ENCODE measurements around the gene SLC11A1. TPM values are rescaled to one million over a fixed set of nuclear protein-coding genes. Genes with fewer than 3 reads are reported as not detected.

Gene SLC11A1
- total RNA-seq, 1 donor = 0.43 TPM

DNA sequence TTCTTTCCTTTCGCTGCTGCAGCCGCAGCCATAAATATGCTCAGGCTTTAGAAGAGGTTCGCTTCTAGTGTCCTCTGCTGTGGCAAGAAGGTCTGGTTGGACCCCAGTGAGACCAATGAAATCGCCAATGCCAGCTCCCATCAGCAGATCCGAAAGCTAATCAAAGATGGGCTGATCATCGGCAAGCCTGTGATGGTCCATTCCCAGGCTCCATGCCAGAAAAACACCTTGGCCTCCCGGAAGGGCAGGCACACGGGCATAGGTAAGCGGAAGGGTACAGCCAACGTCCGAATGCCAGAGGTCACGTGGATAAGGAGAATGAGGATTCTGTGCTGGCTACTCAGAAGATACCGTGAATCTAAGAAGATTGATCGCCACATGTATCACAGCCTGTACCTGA, 28.0 kb upstream of the SLC11A1 start:
- TF ChIP-seq, protein P1, sequence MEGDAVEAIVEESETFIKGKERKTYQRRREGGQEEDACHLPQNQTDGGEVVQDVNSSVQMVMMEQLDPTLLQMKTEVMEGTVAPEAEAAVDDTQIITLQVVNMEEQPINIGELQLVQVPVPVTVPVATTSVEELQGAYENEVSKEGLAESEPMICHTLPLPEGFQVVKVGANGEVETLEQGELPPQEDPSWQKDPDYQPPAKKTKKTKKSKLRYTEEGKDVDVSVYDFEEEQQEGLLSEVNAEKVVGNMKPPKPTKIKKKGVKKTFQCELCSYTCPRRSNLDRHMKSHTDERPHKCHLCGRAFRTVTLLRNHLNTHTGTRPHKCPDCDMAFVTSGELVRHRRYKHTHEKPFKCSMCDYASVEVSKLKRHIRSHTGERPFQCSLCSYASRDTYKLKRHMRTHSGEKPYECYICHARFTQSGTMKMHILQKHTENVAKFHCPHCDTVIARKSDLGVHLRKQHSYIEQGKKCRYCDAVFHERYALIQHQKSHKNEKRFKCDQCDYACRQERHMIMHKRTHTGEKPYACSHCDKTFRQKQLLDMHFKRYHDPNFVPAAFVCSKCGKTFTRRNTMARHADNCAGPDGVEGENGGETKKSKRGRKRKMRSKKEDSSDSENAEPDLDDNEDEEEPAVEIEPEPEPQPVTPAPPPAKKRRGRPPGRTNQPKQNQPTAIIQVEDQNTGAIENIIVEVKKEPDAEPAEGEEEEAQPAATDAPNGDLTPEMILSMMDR (IDR thresholded peaks at IDR 0.05; ENCODE audit: insufficient read depth, low read depth, low read length) = no peak
- no peak for DNase-seq (ENCODE audit: low read depth)

DNA sequence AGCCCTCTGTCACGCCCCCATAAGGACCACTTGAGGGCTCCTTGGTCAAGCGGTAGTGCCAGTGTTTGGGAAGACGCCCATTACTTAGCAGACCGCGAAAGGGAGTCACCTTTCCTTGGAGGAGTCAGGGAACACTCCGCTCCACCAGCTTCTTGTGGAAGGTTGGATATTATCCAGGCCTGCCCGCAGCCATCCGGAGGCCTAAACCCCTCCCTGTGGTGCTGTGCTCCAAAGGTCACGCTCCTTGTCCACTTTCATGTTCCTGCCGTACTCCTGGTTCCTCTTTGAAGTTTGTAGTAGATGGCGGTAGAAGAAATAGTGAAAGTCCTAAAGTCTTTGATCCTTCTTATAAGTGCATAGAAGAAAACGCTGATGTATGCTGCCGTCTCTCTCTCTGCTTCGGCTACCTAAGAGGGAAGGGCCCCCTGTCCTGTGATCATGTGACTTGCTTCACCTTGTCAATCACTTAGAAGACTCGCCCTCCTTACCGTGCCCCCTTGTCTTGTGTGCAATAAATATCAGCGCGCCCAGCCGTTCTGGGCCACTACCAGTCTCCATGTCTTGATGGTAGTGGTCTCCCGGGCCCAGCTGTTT, 27.1 kb upstream of the SLC11A1 start:
- H3K4me3 ChIP-seq (ENCODE audit: low read depth, low read length) = no peak overlapping the region
- TF ChIP-seq, protein P1 (IDR thresholded peaks at IDR 0.05; ENCODE audit: insufficient read depth, low read depth, low read length) = no peak
- no peak for DNase-seq (ENCODE audit: low read depth)

More for the DNA sequence above, 28.0 kb upstream of the SLC11A1 start:
- H3K4me3 ChIP-seq (ENCODE audit: low read depth, low read length) = no peak overlapping the region

DNA sequence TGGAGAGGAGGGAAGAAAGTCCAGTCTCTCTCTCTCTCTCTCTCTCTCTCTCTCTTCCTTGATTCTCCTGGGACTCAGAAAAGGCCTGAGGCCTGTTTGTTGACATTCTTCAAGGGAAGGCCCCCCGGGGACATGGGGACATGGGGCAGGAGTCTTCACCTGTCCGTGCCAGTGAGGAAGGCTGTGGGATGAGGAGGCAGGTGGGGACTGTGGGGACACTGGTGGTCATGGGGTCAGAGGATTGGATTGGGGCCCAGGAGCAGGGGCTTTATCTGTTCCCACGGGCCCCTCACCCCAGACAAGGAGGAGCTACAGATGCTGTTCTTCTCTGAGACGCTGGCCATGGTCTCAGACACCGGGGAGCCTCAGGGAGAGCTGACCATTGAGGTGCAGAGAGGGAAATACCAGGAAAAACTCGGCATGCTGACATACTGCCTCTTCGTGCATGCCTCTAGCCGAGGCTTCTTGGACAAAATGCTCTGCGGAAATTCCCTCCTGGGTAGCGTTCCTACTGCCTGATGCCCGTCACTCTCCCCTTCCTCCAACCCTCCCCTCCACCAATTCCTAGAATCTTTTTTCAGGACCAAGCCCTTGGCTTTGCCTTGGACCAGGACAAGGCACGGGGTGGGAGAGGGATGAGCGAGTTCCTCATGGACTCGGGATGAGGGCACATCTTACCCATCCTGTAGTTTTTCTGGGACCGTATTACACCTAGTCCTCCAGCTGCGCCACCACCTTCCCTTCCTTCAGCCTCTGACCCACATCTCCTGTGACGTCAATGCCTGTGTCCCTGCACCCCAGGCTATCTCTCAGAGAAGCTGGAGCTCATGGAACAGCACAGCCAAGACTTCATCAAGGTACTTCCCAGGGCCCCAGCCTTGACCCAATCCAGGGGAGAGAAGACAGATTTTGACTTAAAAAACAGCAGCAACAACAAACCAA, 24.6 kb upstream of the SLC11A1 start:
- TF ChIP-seq, protein P1 (IDR thresholded peaks at IDR 0.05; ENCODE audit: insufficient read depth, low read depth, low read length) = no peak
- H3K4me3 ChIP-seq (ENCODE audit: low read depth, low read length) = no peak overlapping the region
- DNase-seq (ENCODE audit: low read depth) = no peak

DNA sequence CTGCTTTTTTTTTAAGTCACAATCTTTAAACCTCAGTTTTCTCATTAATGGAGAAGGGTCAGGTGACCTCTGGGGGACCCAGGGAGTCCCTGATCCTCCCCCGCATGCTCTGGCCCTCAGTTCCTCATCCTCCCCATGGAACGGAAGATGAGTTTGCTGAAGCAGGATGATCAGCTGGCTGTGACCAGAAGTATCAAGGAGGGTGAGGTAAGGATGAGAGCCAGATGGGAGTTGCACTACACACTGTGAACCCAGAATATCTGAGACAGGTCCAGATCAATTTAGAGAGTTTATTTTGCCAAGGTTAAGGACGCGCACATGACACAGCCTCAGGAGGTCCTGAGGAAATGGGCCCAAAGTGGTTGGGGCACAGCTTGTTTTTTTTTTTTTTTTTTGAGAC, 21.6 kb upstream of the SLC11A1 start:
- TF ChIP-seq, protein P1 (IDR thresholded peaks at IDR 0.05; ENCODE audit: insufficient read depth, low read depth, low read length) = no peak
- no peak overlapping the region for H3K4me3 ChIP-seq (ENCODE audit: low read depth, low read length)
- no peak for DNase-seq (ENCODE audit: low read depth)

DNA sequence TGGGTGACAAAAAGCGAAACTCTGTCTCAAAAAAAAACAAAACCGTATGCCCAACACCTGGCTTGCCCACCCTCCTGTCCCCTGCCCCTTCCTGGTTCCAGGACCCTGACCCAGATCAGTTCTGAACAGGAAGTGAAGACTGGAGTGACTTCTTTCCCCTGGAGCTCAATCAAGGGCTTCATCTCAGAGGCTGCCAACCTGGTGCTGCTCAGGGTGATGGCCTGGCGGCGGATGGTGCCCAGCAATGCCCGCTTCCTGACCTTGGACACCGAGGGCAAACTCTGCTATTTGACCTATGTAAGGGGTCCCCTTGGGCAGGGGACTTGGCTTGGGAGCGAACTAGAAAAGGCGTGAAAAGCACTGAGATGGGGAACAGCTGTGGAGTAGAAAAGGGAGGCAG, 19.5 kb upstream of the SLC11A1 start:
- DNase-seq (ENCODE audit: low read depth) = no peak
- TF ChIP-seq, protein P1 (IDR thresholded peaks at IDR 0.05; ENCODE audit: insufficient read depth, low read depth, low read length) = no peak
- no peak overlapping the region for H3K4me3 ChIP-seq (ENCODE audit: low read depth, low read length)

DNA sequence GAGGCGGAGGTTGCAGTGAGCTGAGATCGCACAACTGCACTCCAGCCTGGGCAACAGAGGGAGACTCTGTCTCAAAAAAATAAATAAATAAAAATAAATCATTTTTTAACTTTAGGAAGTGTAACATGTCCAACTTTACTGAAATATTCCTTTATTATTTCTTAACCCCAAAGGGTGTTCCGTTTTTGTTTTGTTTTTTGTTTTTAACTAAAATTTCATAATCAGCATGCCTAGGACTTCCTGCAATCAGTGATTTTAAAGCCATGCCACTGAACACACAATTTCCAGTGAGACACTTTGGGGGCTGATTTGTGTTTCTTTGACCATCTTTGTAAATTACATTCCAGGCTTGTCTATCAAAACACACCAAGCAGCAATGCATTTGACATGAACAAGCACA, 18.3 kb upstream of the SLC11A1 start:
- no peak for DNase-seq (ENCODE audit: low read depth)
- TF ChIP-seq, protein P1 (IDR thresholded peaks at IDR 0.05; ENCODE audit: insufficient read depth, low read depth, low read length) = no peak
- H3K4me3 ChIP-seq (ENCODE audit: low read depth, low read length) = no peak overlapping the region
